ENCODE results near the gene CHURC1. TPM values are rescaled to one million over a fixed set of nuclear protein-coding genes. Genes with fewer than 3 reads are reported as not detected.

CHURC1 gene
- polyA plus RNA-seq, 1 of the 3 experiments (the other 2 are of a cell fraction): 66.8 TPM

DNA sequence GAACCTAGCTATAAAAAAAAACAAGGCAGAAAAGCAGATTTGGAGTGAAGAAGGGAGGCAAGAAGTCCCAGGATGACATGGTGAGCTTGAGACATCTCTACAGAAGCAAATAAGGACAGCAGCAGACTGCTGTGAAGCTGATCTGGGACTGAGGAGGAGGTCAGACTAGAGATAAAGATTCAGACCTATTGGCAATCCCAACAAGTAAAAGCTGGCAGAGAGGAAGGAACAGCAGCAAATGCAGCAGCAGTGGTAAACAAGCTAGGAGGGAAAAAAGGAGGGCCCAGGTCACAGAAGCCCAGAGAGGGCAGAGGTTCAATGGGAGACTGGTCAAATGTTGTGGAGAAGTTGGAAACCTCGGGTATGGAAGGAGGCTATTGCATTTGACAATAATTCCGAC lies 45.9 kb upstream of the CHURC1 start:
- no peaks in the 10 kb centered on the region for H3K36me3 ChIP-seq (replicated peaks in 1 of 2; ENCODE audit: control insufficient read depth in 1 of 2, insufficient read depth in 2 of 2, low read length in 1 of 2)
- WGBS (ENCODE audit: low lambda C conversion rate): 51% methylated on average over 2 of the region's 2 CpGs
- H3K27ac ChIP-seq (ENCODE audit: low read depth in 2 of 2, low read length in 1 of 2): no peak overlapping the region
- no peak overlapping the region for H3K4me3 ChIP-seq (ENCODE audit: low read depth in 2 of 2, low read length in 1 of 2)
- H2AFZ ChIP-seq (ENCODE audit: low read depth): no peak overlapping the region
- no peak overlapping the region for H3K4me2 ChIP-seq
- H3K9me3 ChIP-seq: no peaks in the 10 kb centered on the region
- TF ChIP-seq IRF3 (IDR thresholded peaks at IDR 0.05; ENCODE audit: low read depth, low read length): no peak
- no peak for TF ChIP-seq FOXJ3 (CRISPR knock-in tag; IDR thresholded peaks at IDR 0.05)
- TF ChIP-seq ELF1 (IDR thresholded peaks at IDR 0.05): no peak
- no peak for TF ChIP-seq GABPA (IDR thresholded peaks at IDR 0.05; ENCODE audit: low read depth)
- TF ChIP-seq, protein P1, sequence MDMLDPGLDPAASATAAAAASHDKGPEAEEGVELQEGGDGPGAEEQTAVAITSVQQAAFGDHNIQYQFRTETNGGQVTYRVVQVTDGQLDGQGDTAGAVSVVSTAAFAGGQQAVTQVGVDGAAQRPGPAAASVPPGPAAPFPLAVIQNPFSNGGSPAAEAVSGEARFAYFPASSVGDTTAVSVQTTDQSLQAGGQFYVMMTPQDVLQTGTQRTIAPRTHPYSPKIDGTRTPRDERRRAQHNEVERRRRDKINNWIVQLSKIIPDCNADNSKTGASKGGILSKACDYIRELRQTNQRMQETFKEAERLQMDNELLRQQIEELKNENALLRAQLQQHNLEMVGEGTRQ (IDR thresholded peaks at IDR 0.05; ENCODE audit: borderline replicate concordance, low read depth, low read length): no peak
- no peak for TF ChIP-seq MEF2A (IDR thresholded peaks at IDR 0.05; ENCODE audit: borderline replicate concordance, low read depth)
- no peak for TF ChIP-seq RAD21 (IDR thresholded peaks at IDR 0.05; ENCODE audit: low read length)
- no peak for TF ChIP-seq RXRA (IDR thresholded peaks at IDR 0.05; ENCODE audit: borderline replicate concordance, low read depth)
- no peak for TF ChIP-seq YY1 (IDR thresholded peaks at IDR 0.05; ENCODE audit: low read depth)
- TF ChIP-seq MAX (IDR thresholded peaks at IDR 0.05; ENCODE audit: low read depth): no peak
- DNase-seq: no peak
- H3K27me3 ChIP-seq (ENCODE audit: insufficient read depth): no peaks in the 10 kb centered on the region
- ChIA-PET CTCF (interaction anchor here (1.2 to 1.9 kb wide), 4 partner anchors 23 to 67 kb away, joined by 4 to 10 read pairs (median 6); no protein-coding TSS in a partner anchor), POLR2A (no interaction called here)
- H3K9me2 ChIP-seq: no peaks in the 10 kb centered on the region
- no peaks in the 10 kb centered on the region for H4K20me1 ChIP-seq (ENCODE audit: insufficient read depth)
- no peaks in the 10 kb centered on the region for H3K79me2 ChIP-seq (ENCODE audit: insufficient read depth)
- H3K4me1 ChIP-seq (ENCODE audit: control insufficient read depth in 1 of 2, insufficient read depth in 2 of 2, low read depth in 1 of 2, low read length in 1 of 2): no peaks in the 10 kb centered on the region
- no peak overlapping the region for H3K9ac ChIP-seq
- H3F3A ChIP-seq (replicated peaks; ENCODE audit: insufficient read depth): no peaks in the 10 kb centered on the region

GRCh38 chr14:64868841-64869240 lies 45.4 kb upstream of the CHURC1 start:
- Histone ChIP-seq H3K4me3 (ENCODE audit: low read depth in 2 of 2, low read length in 1 of 2) (no peak overlapping the region), H2AFZ (ENCODE audit: low read depth) (no peak overlapping the region), H3K9me3 (no peaks in the 10 kb centered on the region), H3K27ac (ENCODE audit: low read depth in 2 of 2, low read length in 1 of 2) (no peak overlapping the region), H3K4me2 (no peak overlapping the region), H3K27me3 (ENCODE audit: insufficient read depth) (no peaks in the 10 kb centered on the region), H3K9ac (no peak overlapping the region), H3K36me3 (replicated peaks in 1 of 2; ENCODE audit: control insufficient read depth in 1 of 2, insufficient read depth in 2 of 2, low read length in 1 of 2) (no peaks in the 10 kb centered on the region), H3K4me1 (ENCODE audit: control insufficient read depth in 1 of 2, insufficient read depth in 2 of 2, low read depth in 1 of 2, low read length in 1 of 2) (no peaks in the 10 kb centered on the region), H3F3A (replicated peaks; ENCODE audit: insufficient read depth) (no peaks in the 10 kb centered on the region), H4K20me1 (ENCODE audit: insufficient read depth) (no peaks in the 10 kb centered on the region), H3K9me2 (no peaks in the 10 kb centered on the region), H3K79me2 (ENCODE audit: insufficient read depth) (no peaks in the 10 kb centered on the region)
- ChIA-PET POLR2A (no interaction called here), CTCF (interaction anchor here (1.2 to 1.9 kb wide), 5 partner anchors 10 to 68 kb away, joined by 4 to 10 read pairs (median 4); no protein-coding TSS in a partner anchor)
- WGBS (ENCODE audit: low lambda C conversion rate): 63% methylated on average over 1 of the region's 1 CpG
- TF ChIP-seq EZH2phosphoT487 (IDR thresholded peaks at IDR 0.05; ENCODE audit: borderline replicate concordance, low read depth): no peak
- TF ChIP-seq EP300 (IDR thresholded peaks at IDR 0.05; ENCODE audit: borderline replicate concordance in 1 of 2, low read depth in 1 of 2, low read length in 1 of 2): no peak
- TF ChIP-seq, protein P2, sequence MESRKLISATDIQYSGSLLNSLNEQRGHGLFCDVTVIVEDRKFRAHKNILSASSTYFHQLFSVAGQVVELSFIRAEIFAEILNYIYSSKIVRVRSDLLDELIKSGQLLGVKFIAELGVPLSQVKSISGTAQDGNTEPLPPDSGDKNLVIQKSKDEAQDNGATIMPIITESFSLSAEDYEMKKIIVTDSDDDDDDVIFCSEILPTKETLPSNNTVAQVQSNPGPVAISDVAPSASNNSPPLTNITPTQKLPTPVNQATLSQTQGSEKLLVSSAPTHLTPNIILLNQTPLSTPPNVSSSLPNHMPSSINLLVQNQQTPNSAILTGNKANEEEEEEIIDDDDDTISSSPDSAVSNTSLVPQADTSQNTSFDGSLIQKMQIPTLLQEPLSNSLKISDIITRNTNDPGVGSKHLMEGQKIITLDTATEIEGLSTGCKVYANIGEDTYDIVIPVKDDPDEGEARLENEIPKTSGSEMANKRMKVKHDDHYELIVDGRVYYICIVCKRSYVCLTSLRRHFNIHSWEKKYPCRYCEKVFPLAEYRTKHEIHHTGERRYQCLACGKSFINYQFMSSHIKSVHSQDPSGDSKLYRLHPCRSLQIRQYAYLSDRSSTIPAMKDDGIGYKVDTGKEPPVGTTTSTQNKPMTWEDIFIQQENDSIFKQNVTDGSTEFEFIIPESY (IDR thresholded peaks at IDR 0.05; ENCODE audit: borderline replicate concordance, low read depth): no peak
- TF ChIP-seq ELF1 (IDR thresholded peaks at IDR 0.05): no peak
- TF ChIP-seq RCOR1 (IDR thresholded peaks at IDR 0.05; ENCODE audit: low read length): no peak
- no peak for TF ChIP-seq MEF2A (IDR thresholded peaks at IDR 0.05; ENCODE audit: borderline replicate concordance, low read depth)
- TF ChIP-seq IRF3 (IDR thresholded peaks at IDR 0.05; ENCODE audit: low read depth, low read length): no peak
- TF ChIP-seq USF1 (IDR thresholded peaks at IDR 0.05; ENCODE audit: borderline replicate concordance, low read depth): no peak
- no peak for TF ChIP-seq SMC3 (IDR thresholded peaks at IDR 0.05; ENCODE audit: low read depth, low read length)
- TF ChIP-seq SIN3A (IDR thresholded peaks at IDR 0.05; ENCODE audit: borderline replicate concordance, low read depth, low read length): no peak
- TF ChIP-seq GABPA (IDR thresholded peaks at IDR 0.05; ENCODE audit: low read depth): no peak
- no peak for DNase-seq

Measured in SK-N-SH (cell line).